PC-9 (cell line): ENCODE results near the gene BFSP1. TPM values are rescaled to one million over a fixed set of nuclear protein-coding genes. Genes with fewer than 3 reads are reported as not detected.
A peak's percentile ranks its signal among the peaks of the same experiment; 100 is the strongest.

Experiments
- BruUV-seq: library from RNA; stranded (reverse); fragments of 400-500 nt; replicated peaks from 2 replicates; lab custom pipeline; 2021; lab: Mats Ljungman, UMichigan
- CTCF ChIA-PET: fragments of 300-600 bp; sonication (Branson Sonifier 250); formaldehyde crosslinking; loops from one replicate; lab custom pipeline; 2022; ENCODE audit warnings: antibody characterized with exemption; lab: Charles Lee
- POLR2A ChIA-PET: fragments of 300-600 bp; sonication (Branson Sonifier 250); formaldehyde crosslinking; loops from one replicate; lab custom pipeline; 2022; ENCODE audit warnings: antibody characterized with exemption; ENCODE audit not compliant: unreplicated experiment; lab: Charles Lee
- DNase-seq, 2 experiments: peaks; one replicate each; pipeline versions ENCODE4 v3.0.0 to v3.0.0-alpha.2; 2015 to 2022; ENCODE audit warnings: mixed read lengths in 1 of 2
- H2AFZ ChIP-seq: fragments of 200-600 bp; sonication (generic); 2 replicates; pipeline ENCODE4 v1.8.1; 2017; ENCODE audit warnings: antibody characterized with exemption
- H3F3A ChIP-seq: fragments of 200-600 bp; sonication (generic); 2 replicates; pipeline ENCODE4 v1.8.1; 2017; ENCODE audit warnings: antibody characterized with exemption, mild to moderate bottlenecking, low read depth; ENCODE audit not compliant: insufficient read depth
- H3K27ac ChIP-seq: fragments of 200-600 bp; sonication (generic); 2 replicates; pipeline ENCODE4 v1.6.1; 2016; ENCODE audit warnings: mixed run types
- H3K27me3 ChIP-seq: fragments of 200-600 bp; sonication (generic); 2 replicates; pipeline ENCODE4 v1.6.1; 2016; ENCODE audit warnings: low read depth, mixed run types; ENCODE audit not compliant: insufficient read depth
- H3K36me3 ChIP-seq: fragments of 200-600 bp; sonication (generic); 2 replicates; pipeline ENCODE4 v1.6.1; 2016; ENCODE audit warnings: low read depth, mixed run types
- H3K4me1 ChIP-seq: fragments of 200-600 bp; sonication (generic); replicated peaks from 2 replicates; pipeline ENCODE4 v1.6.1; 2016; ENCODE audit warnings: mixed run types; ENCODE audit not compliant: insufficient read depth
- H3K4me2 ChIP-seq: fragments of 200-600 bp; sonication (generic); 2 replicates; pipeline ENCODE4 v1.6.1; 2017; ENCODE audit warnings: mixed run types
- H3K4me3 ChIP-seq: fragments of 200-600 bp; sonication (generic); 2 replicates; pipeline ENCODE4 v1.6.1; 2016; ENCODE audit warnings: mixed run types
- H3K79me2 ChIP-seq: fragments of 200-600 bp; sonication (generic); 2 replicates; pipeline ENCODE4 v1.6.1; 2017; ENCODE audit warnings: low read depth, mixed run types
- H3K9me2 ChIP-seq: fragments of 200-600 bp; sonication (generic); 2 replicates; pipeline ENCODE4 v1.8.1; 2017; ENCODE audit warnings: mild to moderate bottlenecking; ENCODE audit not compliant: insufficient read depth
- H3K9me3 ChIP-seq: fragments of 200-600 bp; sonication (generic); 2 replicates; pipeline ENCODE4 v1.8.1; 2016; ENCODE audit warnings: low read depth; ENCODE audit not compliant: insufficient read depth
- H4K20me1 ChIP-seq: fragments of 200-600 bp; sonication (generic); 2 replicates; pipeline ENCODE4 v1.8.1; 2017; ENCODE audit not compliant: insufficient read depth
- CTCF ChIP-seq: fragments of 200-600 bp; sonication (generic); conservative IDR thresholded peaks from 2 replicates; pipeline ENCODE4 v1.6.1; 2017; ENCODE audit warnings: mixed run types, antibody characterized with exemption, mild to moderate bottlenecking, moderate library complexity
- EZH2 ChIP-seq: fragments of 200-600 bp; sonication (generic); IDR thresholded peaks from 2 replicates; pipeline ENCODE4 v1.8.0; 2017; ENCODE audit warnings: antibody characterized with exemption, low read depth
- intact Hi-C: fragments of 100-400 bp; cut with micrococcal nuclease; formaldehyde crosslinking; loops from one replicate; pipeline ENCODE4 v1.10.0; 2022; ENCODE audit not compliant: unreplicated experiment
- total RNA-seq: library from RNA; stranded (reverse); gene quantifications from 2 replicates; pipeline ENCODE4 v1.2.3, GENCODE V29; 2021

The BFSP1 gene
- total RNA-seq, 1 experiment from 2014 or later: 13.8 TPM

GRCh38 chr20:17572034-17572638 lies 41.0 kb upstream of the BFSP1 start:
- Histone ChIP-seq H3K9me3 (no peaks in the 10 kb centered on the region), H3F3A (peaks cover 20% of the 10 kb centered on the region; the same call in 1 of the 2 replicates), H3K4me1 (peaks cover 45% of the 10 kb centered on the region), H3K9me2 (no peaks in the 10 kb centered on the region), H3K36me3 (peaks cover 20% of the 10 kb centered on the region), H3K4me3 (peak overlapping the region; percentile 95), H3K4me2 (peak overlapping the region; percentile 90), H3K79me2 (peaks cover 86% of the 10 kb centered on the region), H3K27me3 (no peaks in the 10 kb centered on the region), H4K20me1 (peaks cover 61% of the 10 kb centered on the region), H3K27ac (peak overlapping the region; percentile 20), H2AFZ (no peak overlapping the region)
- TF ChIP-seq CTCF: no peak
- TF ChIP-seq EZH2: no peak
- BruUV-seq: no TSS peak
- intact Hi-C loops: no loop called here
- ChIA-PET CTCF (interaction anchor here (0.8 kb wide), 1 partner anchor 36 kb away, joined by 3 read pairs; no protein-coding TSS in a partner anchor), POLR2A (interaction anchor here (0.6 to 0.7 kb wide), 3 partner anchors 11 to 41 kb away, joined by 3 to 4 read pairs (median 3); no protein-coding TSS in a partner anchor)
- DNase-seq: peak in 1 of 2 experiments; percentile 54

GRCh38 chr20:17571153-17571527 lies 40.0 kb upstream of the BFSP1 start:
- H3K4me1 ChIP-seq: peaks cover 43% of the 10 kb centered on the region
- peaks cover 13% of the 10 kb centered on the region; the same call in 1 of the 2 replicates for H3K36me3 ChIP-seq
- TF ChIP-seq EZH2 (no peak), CTCF (no peak)
- intact Hi-C loops: no loop called here
- peak overlapping the region; percentile 90 for H3K4me2 ChIP-seq
- ChIA-PET POLR2A (interaction anchor here (0.6 to 1.8 kb wide), 4 partner anchors 10 to 34 kb away, joined by 3 to 78 read pairs (median 10); no protein-coding TSS in a partner anchor), CTCF (interaction anchor here (0.5 to 1.5 kb wide), 3 partner anchors 31 to 400 kb away, joined by 3 to 4 read pairs (median 4); no protein-coding TSS in a partner anchor)
- no peaks in the 10 kb centered on the region for H3K9me2 ChIP-seq
- peaks cover 22% of the 10 kb centered on the region; the same call in 1 of the 2 replicates for H3F3A ChIP-seq
- no TSS peak for BruUV-seq
- H3K27ac ChIP-seq: peak overlapping the region; percentile 84; the same call in 1 of the 2 replicates
- no peaks in the 10 kb centered on the region for H3K9me3 ChIP-seq
- DNase-seq: no peak
- H3K4me3 ChIP-seq: peak overlapping the region; percentile 95
- peaks cover 81% of the 10 kb centered on the region for H3K79me2 ChIP-seq
- H3K27me3 ChIP-seq: no peaks in the 10 kb centered on the region
- no peak overlapping the region for H2AFZ ChIP-seq
- H4K20me1 ChIP-seq: peaks cover 51% of the 10 kb centered on the region

DNA sequence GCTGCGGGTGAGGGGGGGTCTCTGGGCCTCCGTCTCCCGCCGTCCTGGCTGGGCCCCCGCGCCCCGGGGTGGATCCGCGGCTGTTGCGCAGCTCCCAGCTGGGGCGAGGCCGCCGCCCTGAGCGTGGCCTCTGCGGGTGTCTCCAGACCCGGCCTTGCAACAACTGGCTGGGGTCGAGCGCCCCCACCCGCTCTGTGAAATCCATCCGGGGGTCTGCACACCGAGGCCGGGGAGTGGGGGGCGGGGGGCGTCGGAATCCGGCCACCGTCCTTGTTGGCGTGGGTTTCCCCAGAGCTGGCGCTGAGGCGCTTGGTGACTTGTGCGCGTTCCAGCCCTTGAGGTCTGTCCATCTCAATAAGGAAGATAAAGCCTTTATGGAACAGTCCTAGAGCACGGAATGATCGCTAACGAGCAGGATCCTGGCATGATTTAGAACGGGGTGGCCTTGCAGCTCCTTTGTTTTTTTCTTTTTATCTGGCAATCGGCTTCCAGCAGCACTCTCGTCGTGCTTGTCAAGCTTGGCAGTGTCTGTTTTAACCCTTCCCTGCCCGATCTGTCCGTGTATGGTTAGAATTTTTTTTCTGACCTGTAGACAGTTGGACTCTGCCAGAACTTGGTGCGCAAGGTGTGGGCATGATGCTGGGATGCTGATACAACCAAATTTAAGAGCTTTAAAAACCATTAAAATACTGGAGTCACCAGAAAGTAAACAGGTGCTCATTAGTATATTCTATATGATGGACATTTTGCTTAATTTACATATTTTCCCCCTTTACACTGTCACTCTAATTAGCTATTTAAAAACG lies 39.4 kb upstream of the BFSP1 start:
- Histone ChIP-seq H4K20me1 (peaks cover 45% of the 10 kb centered on the region), H3K27ac (peak overlapping the region; percentile 84), H3K9me3 (no peaks in the 10 kb centered on the region), H3F3A (peaks cover 24% of the 10 kb centered on the region; the same call in 1 of the 2 replicates), H3K36me3 (peaks cover 13% of the 10 kb centered on the region; the same call in 1 of the 2 replicates), H3K79me2 (peaks cover 76% of the 10 kb centered on the region), H2AFZ (peak overlapping the region; percentile 65), H3K27me3 (no peaks in the 10 kb centered on the region), H3K4me2 (peak overlapping the region; percentile 90), H3K4me1 (peaks cover 46% of the 10 kb centered on the region), H3K9me2 (no peaks in the 10 kb centered on the region), H3K4me3 (peak overlapping the region; percentile 95)
- ChIA-PET CTCF (interaction anchor here (0.5 to 1.5 kb wide), 3 partner anchors 13 to 401 kb away, joined by 3 to 4 read pairs (median 4); no protein-coding TSS in a partner anchor), POLR2A (interaction anchor here (0.5 to 1.8 kb wide), 16 partner anchors 12 to 724 kb away, joined by 3 to 78 read pairs (median 7); partner anchors contain the start of gene RRBP1)
- TSS peak; percentile 23 for BruUV-seq
- TF ChIP-seq CTCF: no peak
- no peak for TF ChIP-seq EZH2
- intact Hi-C loops: no loop called here
- peak; percentile 49 to 53 for DNase-seq
